Progenitor cell of endocrine pancreas (in vitro differentiated cells): ENCODE measurements around the gene CCDC85C. TPM values are rescaled to one million over a fixed set of nuclear protein-coding genes. Genes with fewer than 3 reads are reported as not detected.

Experiments used
- DNase-seq: peaks from one replicate; pipeline ENCODE4 v3.0.0; 2021; ENCODE audit warnings: low spot score; ENCODE audit not compliant: unreplicated experiment
- H3K27ac Mint-ChIP-seq: 2 replicates; pipeline ENCODE4 v1.8.0; 2021; ENCODE audit warnings: mild to moderate bottlenecking, moderate library complexity, mixed read lengths
- H3K27me3 Mint-ChIP-seq: 2 replicates; pipeline ENCODE4 v1.8.0; 2021; ENCODE audit warnings: mixed read lengths
- H3K36me3 Mint-ChIP-seq: 2 replicates; pipeline ENCODE4 v1.8.0; 2022; ENCODE audit warnings: mixed read lengths; ENCODE audit not compliant: insufficient read depth
- H3K4me1 Mint-ChIP-seq: 2 replicates; pipeline ENCODE4 v1.8.0; 2021; ENCODE audit warnings: low read depth, mixed read lengths
- H3K4me3 Mint-ChIP-seq: 2 replicates; pipeline ENCODE4 v1.8.0; 2021; ENCODE audit warnings: low read depth, mild to moderate bottlenecking, moderate library complexity, mixed read lengths
- H3K9me3 Mint-ChIP-seq: 2 replicates; pipeline ENCODE4 v1.8.0; 2021; ENCODE audit warnings: low read depth, mixed read lengths
- CTCF ChIP-seq: fragments of 200-600 bp; sonication (generic); IDR thresholded peaks from one replicate; pipeline ENCODE4 v1.5.0; 2021; ENCODE audit warnings: antibody characterized with exemption, mild to moderate bottlenecking; ENCODE audit not compliant: unreplicated experiment
- total RNA-seq: library from RNA; stranded (reverse); gene quantifications from 2 replicates; pipeline ENCODE4 v1.2.1, GENCODE V29; 2021

Gene CCDC85C
- total RNA-seq, 1 donor from 2014 or later = 44.9 TPM

- Mint-ChIP-seq H3K27me3 (peaks cover 20% of the 10 kb centered on the region), H3K9me3 (no peaks in the 10 kb centered on the region), H3K36me3 (no peaks in the 10 kb centered on the region), H3K4me3 (no peak overlapping the region), H3K27ac (no peak overlapping the region), H3K4me1 (no peaks in the 10 kb centered on the region)
- peak; percentile 78 for DNase-seq
- peak; percentile 98 for TF ChIP-seq CTCF
Measured at GRCh38 chr14:99628887-99629618, 25.0 kb upstream of the CCDC85C start.

- Mint-ChIP-seq H3K27ac (no peak overlapping the region), H3K4me3 (no peak overlapping the region), H3K27me3 (peaks cover 23% of the 10 kb centered on the region), H3K9me3 (no peaks in the 10 kb centered on the region), H3K4me1 (no peaks in the 10 kb centered on the region), H3K36me3 (no peaks in the 10 kb centered on the region)
- no peak for DNase-seq
- TF ChIP-seq CTCF = no peak
Measured at GRCh38 chr14:99627510-99628381, 23.7 kb upstream of the CCDC85C start.

GRCh38 chr14:99627100-99627499 lies 23.1 kb upstream of the CCDC85C start:
- DNase-seq = no peak
- Mint-ChIP-seq H3K4me1 (peaks cover 2% of the 10 kb centered on the region), H3K9me3 (no peaks in the 10 kb centered on the region), H3K4me3 (no peak overlapping the region), H3K36me3 (no peaks in the 10 kb centered on the region), H3K27ac (no peak overlapping the region), H3K27me3 (peaks cover 21% of the 10 kb centered on the region)
- TF ChIP-seq CTCF = no peak

GRCh38 chr14:99626041-99626648 lies 22.1 kb upstream of the CCDC85C start:
- no peak for DNase-seq
- H3K36me3 Mint-ChIP-seq = no peaks in the 10 kb centered on the region

More at GRCh38 chr14:99626041-99626648, 22.1 kb upstream of the CCDC85C start:
- H3K4me3 Mint-ChIP-seq = no peak overlapping the region
- H3K27ac Mint-ChIP-seq = no peak overlapping the region
- peaks cover 4% of the 10 kb centered on the region for H3K4me1 Mint-ChIP-seq
- no peak for TF ChIP-seq CTCF
- H3K27me3 Mint-ChIP-seq = peaks cover 23% of the 10 kb centered on the region
- H3K9me3 Mint-ChIP-seq = no peaks in the 10 kb centered on the region
